ENCODE data around the gene DIS3L2. TPM values are rescaled to one million over a fixed set of nuclear protein-coding genes. Genes with fewer than 3 reads are reported as not detected.

Gene DIS3L2
- total RNA-seq, 4 donors from 2014 or later, result 10.3 to 63.9 (median 29.7) TPM

DNA sequence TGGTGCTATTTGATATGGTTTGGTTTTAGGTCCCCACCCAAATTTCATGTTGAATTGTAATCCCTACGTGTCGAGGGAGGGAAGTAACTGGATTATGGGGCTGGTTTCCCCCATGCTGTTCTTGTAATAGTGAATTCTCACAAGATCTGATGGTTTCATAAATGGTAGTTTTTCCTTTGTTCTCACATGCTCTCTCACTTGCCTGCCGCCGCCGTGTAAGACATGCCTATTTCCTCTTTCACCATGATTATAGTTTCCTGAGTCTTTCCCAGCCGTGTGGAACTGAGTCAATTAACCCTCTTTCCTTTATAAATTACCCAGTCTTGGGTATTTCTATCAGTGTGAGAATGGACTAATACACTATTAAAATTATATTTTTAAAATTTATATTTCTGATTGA, 7.3 kb downstream of the DIS3L2 start:
- no peaks in the 10 kb centered on the region for H3K4me1 ChIP-seq
- no peak overlapping the region for H3K27ac ChIP-seq
- no peaks in the 10 kb centered on the region for H3K9me3 ChIP-seq
- no peak for DNase-seq
- TF ChIP-seq, protein P1, sequence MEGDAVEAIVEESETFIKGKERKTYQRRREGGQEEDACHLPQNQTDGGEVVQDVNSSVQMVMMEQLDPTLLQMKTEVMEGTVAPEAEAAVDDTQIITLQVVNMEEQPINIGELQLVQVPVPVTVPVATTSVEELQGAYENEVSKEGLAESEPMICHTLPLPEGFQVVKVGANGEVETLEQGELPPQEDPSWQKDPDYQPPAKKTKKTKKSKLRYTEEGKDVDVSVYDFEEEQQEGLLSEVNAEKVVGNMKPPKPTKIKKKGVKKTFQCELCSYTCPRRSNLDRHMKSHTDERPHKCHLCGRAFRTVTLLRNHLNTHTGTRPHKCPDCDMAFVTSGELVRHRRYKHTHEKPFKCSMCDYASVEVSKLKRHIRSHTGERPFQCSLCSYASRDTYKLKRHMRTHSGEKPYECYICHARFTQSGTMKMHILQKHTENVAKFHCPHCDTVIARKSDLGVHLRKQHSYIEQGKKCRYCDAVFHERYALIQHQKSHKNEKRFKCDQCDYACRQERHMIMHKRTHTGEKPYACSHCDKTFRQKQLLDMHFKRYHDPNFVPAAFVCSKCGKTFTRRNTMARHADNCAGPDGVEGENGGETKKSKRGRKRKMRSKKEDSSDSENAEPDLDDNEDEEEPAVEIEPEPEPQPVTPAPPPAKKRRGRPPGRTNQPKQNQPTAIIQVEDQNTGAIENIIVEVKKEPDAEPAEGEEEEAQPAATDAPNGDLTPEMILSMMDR (IDR thresholded peaks at IDR 0.05), result no peak
- TF ChIP-seq POLR2A (IDR thresholded peaks at IDR 0.05), result no peak
- H3K27me3 ChIP-seq, result no peaks in the 10 kb centered on the region
- no peaks in the 10 kb centered on the region for H3K36me3 ChIP-seq
- intact Hi-C loops (cut with DNase I; ENCODE audit: low total_unique reads), result no loop called here
- H3K4me3 ChIP-seq, result no peak overlapping the region

DNA sequence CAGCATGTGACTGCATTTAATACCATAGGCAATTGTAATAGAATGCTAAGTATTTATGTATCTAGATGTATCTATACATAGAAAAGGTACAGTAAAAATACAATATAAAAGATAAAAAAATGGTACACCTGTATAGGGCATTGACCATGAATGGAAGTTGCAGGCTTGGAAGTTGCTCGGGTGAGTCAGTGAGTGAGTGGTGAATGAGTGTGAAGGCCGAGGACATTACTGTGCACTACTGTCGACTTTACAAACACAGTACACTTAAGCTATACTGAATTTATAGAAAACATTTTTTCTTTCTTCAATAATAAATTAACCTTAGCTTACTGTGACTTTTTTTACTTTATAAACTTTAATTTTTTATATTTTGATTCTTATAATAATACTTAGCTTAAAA, 8.9 kb downstream of the DIS3L2 start:
- TF ChIP-seq, protein P1 (IDR thresholded peaks at IDR 0.05), result no peak
- TF ChIP-seq POLR2A (IDR thresholded peaks at IDR 0.05), result no peak
- intact Hi-C loops (cut with DNase I; ENCODE audit: low total_unique reads), result no loop called here

DNA sequence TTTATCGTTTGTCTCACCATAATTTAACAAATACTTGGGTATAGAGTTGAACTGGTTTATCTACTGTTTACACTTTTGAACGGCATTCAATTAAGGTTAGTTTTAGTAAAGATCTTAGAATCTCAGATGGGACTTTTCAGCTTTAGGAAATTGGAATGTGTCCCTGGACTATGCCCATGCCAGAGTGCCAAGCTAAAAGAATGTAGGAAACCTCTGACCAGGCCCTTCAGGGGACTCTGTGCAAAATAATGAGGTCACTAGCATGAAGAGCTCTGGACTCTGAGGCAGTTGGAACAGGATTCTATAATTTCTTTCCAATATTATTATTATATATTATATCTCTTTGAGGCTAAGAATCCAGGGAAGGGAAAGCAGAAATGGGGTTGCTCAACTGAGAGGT, 13.5 kb downstream of the DIS3L2 start:
- no peak overlapping the region for H3K4me3 ChIP-seq
- no peaks in the 10 kb centered on the region for H3K9me3 ChIP-seq
- no peaks in the 10 kb centered on the region for H3K27me3 ChIP-seq
- H3K36me3 ChIP-seq, result no peaks in the 10 kb centered on the region
- intact Hi-C loops (cut with DNase I; ENCODE audit: low total_unique reads), result no loop called here
- H3K27ac ChIP-seq, result no peak overlapping the region
- no peak for DNase-seq
- H3K4me1 ChIP-seq, result no peaks in the 10 kb centered on the region
- TF ChIP-seq, protein P1 (IDR thresholded peaks at IDR 0.05), result no peak
- no peak for TF ChIP-seq POLR2A (IDR thresholded peaks at IDR 0.05)

More for the DNA sequence above, 8.9 kb downstream of the DIS3L2 start:
- Histone ChIP-seq H3K27me3 (no peaks in the 10 kb centered on the region), H3K4me3 (no peak overlapping the region), H3K36me3 (no peaks in the 10 kb centered on the region), H3K4me1 (no peaks in the 10 kb centered on the region), H3K27ac (no peak overlapping the region), H3K9me3 (no peaks in the 10 kb centered on the region)
- no peak for DNase-seq

DNA sequence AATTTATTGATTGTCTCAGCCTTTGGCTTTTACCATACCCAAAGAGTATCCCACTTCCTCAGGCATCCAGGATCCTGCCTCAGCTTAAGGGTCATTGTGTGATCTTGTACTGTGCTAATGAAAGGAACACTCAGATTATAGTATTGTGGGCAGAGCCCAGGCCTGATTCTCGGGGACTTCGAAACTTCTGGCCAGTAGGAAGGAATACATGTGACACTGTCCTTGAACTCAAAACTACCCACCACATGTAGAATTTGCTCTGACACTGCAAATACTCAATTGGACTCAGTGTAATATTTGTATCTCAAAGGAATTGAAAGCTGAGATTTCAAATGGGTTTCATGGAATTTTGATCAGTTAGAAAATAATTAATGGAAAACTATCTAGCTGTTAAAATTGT, 15.9 kb downstream of the DIS3L2 start:
- no peaks in the 10 kb centered on the region for H3K36me3 ChIP-seq
- no peak overlapping the region for H3K27ac ChIP-seq

DNA sequence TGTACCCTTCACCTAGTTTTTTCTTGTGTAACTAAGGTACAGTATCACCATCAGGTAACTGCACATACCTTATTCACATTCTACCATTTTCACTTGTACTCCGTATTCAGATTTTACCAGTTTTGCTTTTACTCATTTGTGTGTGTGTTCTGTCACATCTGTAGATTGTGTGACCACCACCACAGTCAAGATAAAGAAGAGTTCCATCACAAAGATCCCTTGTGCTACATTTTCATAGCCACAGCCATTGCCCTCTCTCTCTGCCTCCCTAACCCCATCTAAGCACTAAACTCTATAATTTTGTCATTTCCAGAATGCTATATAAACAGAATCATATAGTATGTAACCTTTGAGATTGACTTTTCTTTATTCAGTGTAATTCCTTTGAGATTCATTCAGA, 23.5 kb downstream of the DIS3L2 start:
- no peaks in the 10 kb centered on the region for H3K36me3 ChIP-seq
- TF ChIP-seq POLR2A (IDR thresholded peaks at IDR 0.05), result no peak
- TF ChIP-seq, protein P1 (IDR thresholded peaks at IDR 0.05), result no peak
- no peaks in the 10 kb centered on the region for H3K9me3 ChIP-seq
- no peak overlapping the region for H3K27ac ChIP-seq
- no peak overlapping the region for H3K4me3 ChIP-seq
- H3K4me1 ChIP-seq, result no peaks in the 10 kb centered on the region
- no peak for DNase-seq
- intact Hi-C loops (cut with DNase I; ENCODE audit: low total_unique reads), result no loop called here
- H3K27me3 ChIP-seq, result no peaks in the 10 kb centered on the region

More for the DNA sequence above, 15.9 kb downstream of the DIS3L2 start:
- no peak for TF ChIP-seq POLR2A (IDR thresholded peaks at IDR 0.05)
- TF ChIP-seq, protein P1 (IDR thresholded peaks at IDR 0.05), result no peak
- intact Hi-C loops (cut with DNase I; ENCODE audit: low total_unique reads), result no loop called here
- no peak overlapping the region for H3K4me3 ChIP-seq
- DNase-seq, result no peak
- no peaks in the 10 kb centered on the region for H3K4me1 ChIP-seq
- H3K9me3 ChIP-seq, result no peaks in the 10 kb centered on the region
- H3K27me3 ChIP-seq, result no peaks in the 10 kb centered on the region

All from uterus (tissue), 4 donors.